ENCODE data around the gene APOBEC3A. TPM values are rescaled to one million over a fixed set of nuclear protein-coding genes. Genes with fewer than 3 reads are reported as not detected.
A peak's percentile ranks its signal among the peaks of the same experiment; 100 is the strongest.

APOBEC3A gene
- total RNA-seq: 1 to 10 TPM in 3 of 6 experiments, under 1 TPM in 3; 0.73 to 2.8 (median 1.1) TPM
- long read RNA-seq: 0 reads

DNA sequence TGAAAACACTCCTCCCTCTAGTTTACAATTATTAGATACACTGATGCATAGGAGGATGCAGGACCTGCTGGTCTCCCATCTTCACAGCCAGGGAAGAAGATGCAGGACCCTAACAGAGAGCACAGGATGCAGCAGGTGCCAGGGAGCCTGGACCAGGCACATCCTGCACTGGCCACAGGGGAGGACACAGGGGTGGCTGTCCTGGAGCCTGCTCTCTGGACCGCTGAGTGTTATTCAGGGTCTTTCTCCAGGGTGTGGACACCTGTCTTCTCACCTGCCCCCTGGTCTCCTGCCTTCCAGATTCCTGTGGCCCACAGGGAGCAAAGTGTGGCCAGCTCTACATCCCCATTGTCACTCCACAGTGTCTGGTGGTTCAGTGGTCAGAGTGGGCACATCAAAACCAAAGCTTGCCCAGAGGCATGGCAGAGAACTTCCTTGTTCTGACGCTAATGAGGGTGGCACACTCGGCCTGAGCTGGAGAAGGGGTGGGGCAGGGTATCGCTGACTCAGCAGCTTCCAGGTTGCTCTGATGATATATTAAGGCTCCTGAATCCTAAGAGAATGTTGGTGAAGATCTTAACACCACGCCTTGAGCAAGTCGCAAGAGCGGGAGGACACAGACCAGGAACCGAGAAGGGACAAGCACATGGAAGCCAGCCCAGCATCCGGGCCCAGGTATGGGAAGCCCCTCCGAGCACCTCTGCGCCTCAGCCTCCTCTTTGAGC, at the start of gene APOBEC3A:
APOBEC3A (plus strand) TSS at position 564 of the 725 bp plus-strand sequence; CDS start at position 647, 83 bp downstream.
- TF ChIP-seq, protein P1, sequence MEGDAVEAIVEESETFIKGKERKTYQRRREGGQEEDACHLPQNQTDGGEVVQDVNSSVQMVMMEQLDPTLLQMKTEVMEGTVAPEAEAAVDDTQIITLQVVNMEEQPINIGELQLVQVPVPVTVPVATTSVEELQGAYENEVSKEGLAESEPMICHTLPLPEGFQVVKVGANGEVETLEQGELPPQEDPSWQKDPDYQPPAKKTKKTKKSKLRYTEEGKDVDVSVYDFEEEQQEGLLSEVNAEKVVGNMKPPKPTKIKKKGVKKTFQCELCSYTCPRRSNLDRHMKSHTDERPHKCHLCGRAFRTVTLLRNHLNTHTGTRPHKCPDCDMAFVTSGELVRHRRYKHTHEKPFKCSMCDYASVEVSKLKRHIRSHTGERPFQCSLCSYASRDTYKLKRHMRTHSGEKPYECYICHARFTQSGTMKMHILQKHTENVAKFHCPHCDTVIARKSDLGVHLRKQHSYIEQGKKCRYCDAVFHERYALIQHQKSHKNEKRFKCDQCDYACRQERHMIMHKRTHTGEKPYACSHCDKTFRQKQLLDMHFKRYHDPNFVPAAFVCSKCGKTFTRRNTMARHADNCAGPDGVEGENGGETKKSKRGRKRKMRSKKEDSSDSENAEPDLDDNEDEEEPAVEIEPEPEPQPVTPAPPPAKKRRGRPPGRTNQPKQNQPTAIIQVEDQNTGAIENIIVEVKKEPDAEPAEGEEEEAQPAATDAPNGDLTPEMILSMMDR (IDR thresholded peaks at IDR 0.05): no peak
- no peak for TF ChIP-seq POLR2A (IDR thresholded peaks at IDR 0.05)
- Histone ChIP-seq H3K4me3 (no peak within 1 kb of the TSS), H3K9me3 (no peaks in the 10 kb centered on the region), H3K27me3 (no peaks in the 10 kb centered on the region), H3K36me3 (no peaks in the 10 kb centered on the region), H3K27ac (no peak within 1 kb of the TSS), H3K4me1 (no peaks in the 10 kb centered on the region)
- peak in 1 of 3 donors; percentile 58 for DNase-seq
- 63% methylated on average over 3 of the region's 11 CpGs for WGBS (ENCODE audit: insufficient coverage, low coverage, low lambda C conversion rate, missing lambda C conversion rate)
- intact Hi-C loops (cut with DNase I): no loop called here
- peak in 2 of 4 donors; percentile 14 to 24 for ATAC-seq

DNA sequence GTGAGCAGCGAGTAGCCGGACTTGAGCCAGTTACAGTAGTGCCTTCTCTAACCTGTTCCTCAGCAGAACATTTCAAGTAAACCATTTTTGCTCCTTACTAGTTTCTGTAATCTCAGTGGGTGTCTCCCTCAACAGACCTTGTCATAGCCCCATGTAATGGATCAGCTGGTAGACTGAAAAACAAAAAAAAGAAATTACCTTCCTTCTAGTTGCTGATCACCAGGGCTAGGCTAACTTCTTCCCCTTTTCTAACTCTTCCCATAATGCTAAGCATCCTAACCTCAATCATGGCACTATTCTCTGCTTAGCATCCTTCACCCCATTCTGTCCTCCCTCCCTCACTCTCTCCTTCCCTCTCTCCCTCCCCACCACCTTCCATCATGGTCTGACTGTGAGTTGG, 49.6 kb upstream of the APOBEC3A start:
- no peaks in the 10 kb centered on the region for H3K4me1 ChIP-seq
- intact Hi-C loops (cut with DNase I): no loop called here
- no peak overlapping the region for H3K27ac ChIP-seq
- no peaks in the 10 kb centered on the region for H3K27me3 ChIP-seq
- 93% methylated on average over 2 of the region's 2 CpGs for WGBS (ENCODE audit: insufficient coverage, low coverage, low lambda C conversion rate, missing lambda C conversion rate)
- no peaks in the 10 kb centered on the region for H3K9me3 ChIP-seq
- ATAC-seq (no peak), DNase-seq (no peak)
- H3K4me3 ChIP-seq: no peak overlapping the region
- TF ChIP-seq POLR2A (IDR thresholded peaks at IDR 0.05): no peak
- TF ChIP-seq, protein P1 (IDR thresholded peaks at IDR 0.05): no peak
- no peaks in the 10 kb centered on the region for H3K36me3 ChIP-seq

DNA sequence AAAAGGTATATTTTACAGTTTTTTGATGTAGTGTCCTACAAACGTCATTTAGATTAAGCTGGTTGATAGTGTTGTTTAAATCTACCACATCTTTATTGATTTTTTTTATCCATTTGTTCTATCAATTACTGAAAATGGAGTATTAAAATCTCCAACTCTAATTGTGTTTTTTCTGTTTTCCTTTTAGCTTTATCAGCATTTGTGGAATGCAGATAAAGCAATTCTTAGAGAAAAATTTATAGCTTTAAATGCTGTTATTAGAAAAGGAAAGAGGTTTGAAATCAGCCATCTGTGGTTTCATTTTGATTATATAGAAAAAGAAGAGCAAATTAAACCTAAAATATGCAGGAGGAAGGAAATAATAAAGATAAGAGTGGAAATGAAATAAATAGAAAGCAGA, 46.0 kb upstream of the APOBEC3A start:
- TF ChIP-seq, protein P1 (IDR thresholded peaks at IDR 0.05): no peak
- no peak for TF ChIP-seq POLR2A (IDR thresholded peaks at IDR 0.05)
- no peaks in the 10 kb centered on the region for H3K4me1 ChIP-seq
- WGBS (ENCODE audit: insufficient coverage, low coverage, low lambda C conversion rate, missing lambda C conversion rate): 22% methylated on average over 1 of the region's 1 CpG
- no peaks in the 10 kb centered on the region for H3K9me3 ChIP-seq
- no peak for DNase-seq
- no peak overlapping the region for H3K27ac ChIP-seq
- no peaks in the 10 kb centered on the region for H3K36me3 ChIP-seq
- no peak overlapping the region for H3K4me3 ChIP-seq
- intact Hi-C loops (cut with DNase I): no loop called here
- H3K27me3 ChIP-seq: no peaks in the 10 kb centered on the region
- ATAC-seq: no peak

DNA sequence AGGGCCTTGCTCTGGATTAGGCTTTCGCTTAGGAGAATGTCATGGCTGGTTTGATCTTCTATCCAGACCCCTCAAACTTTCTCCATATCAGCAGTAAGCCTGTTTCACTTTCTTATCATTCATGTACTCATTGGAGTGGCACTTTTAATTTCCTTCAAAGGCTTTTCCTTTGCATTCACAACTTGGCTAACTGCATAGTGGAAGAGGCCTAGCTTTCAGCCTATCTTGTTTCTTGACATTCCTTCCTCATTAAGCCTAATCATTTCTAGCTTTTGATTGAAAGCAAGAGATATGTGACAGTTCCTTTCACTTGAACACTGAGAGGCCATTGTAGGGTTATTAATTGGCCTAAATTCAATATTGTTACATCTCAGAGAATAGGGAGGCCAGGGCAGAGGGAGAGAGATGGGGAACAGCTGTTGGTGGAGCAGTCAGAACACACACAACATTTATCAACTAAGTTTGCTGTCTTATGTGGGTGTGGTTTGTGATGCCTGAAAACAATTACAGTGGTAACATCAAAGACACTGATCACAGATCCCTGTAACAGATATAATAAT, 37.7 kb upstream of the APOBEC3A start:
- ATAC-seq: no peak
- intact Hi-C loops (cut with DNase I): no loop called here
- Histone ChIP-seq H3K27ac (no peak overlapping the region), H3K9me3 (no peaks in the 10 kb centered on the region), H3K36me3 (no peaks in the 10 kb centered on the region), H3K27me3 (no peaks in the 10 kb centered on the region), H3K4me1 (peaks cover 0 to 15% (median 5%) of the 10 kb centered on the region in 4 donors), H3K4me3 (no peak overlapping the region)
- TF ChIP-seq, protein P1 (IDR thresholded peaks at IDR 0.05): no peak
- TF ChIP-seq POLR2A (IDR thresholded peaks at IDR 0.05): no peak
- 100% methylated on average over 1 of the region's 1 CpG for WGBS (ENCODE audit: insufficient coverage, low coverage, low lambda C conversion rate, missing lambda C conversion rate)
- no peak for DNase-seq

Measured in right lobe of liver (tissue), 6 donors.